ENCODE data around the gene AR. TPM values are rescaled to one million over a fixed set of nuclear protein-coding genes. Genes with fewer than 3 reads are reported as not detected.

The AR gene
- polyA plus RNA-seq, 1 donor from 2014 or later, result 1.1 TPM

- H3K4me3 ChIP-seq (ENCODE audit: low read length), result no peak overlapping the region
- H3K36me3 ChIP-seq (ENCODE audit: insufficient read depth, low read length), result no peaks in the 10 kb centered on the region
- H3K79me2 ChIP-seq (replicated peaks; ENCODE audit: insufficient read depth, low read length), result no peaks in the 10 kb centered on the region
- no peaks in the 10 kb centered on the region for H3K9me2 ChIP-seq (ENCODE audit: insufficient read depth, low read length)
- no peaks in the 10 kb centered on the region for H3K27me3 ChIP-seq (ENCODE audit: insufficient read depth, low read depth, low read length)
- H3F3A ChIP-seq (ENCODE audit: insufficient read depth, low read length, poor library complexity, severe bottlenecking), result no peaks in the 10 kb centered on the region
- no peaks in the 10 kb centered on the region for H4K20me1 ChIP-seq (ENCODE audit: insufficient read depth)
- H2AFZ ChIP-seq (ENCODE audit: low read depth, low read length), result no peak overlapping the region
- H3K9ac ChIP-seq (ENCODE audit: low read length), result no peak overlapping the region
- H3K27ac ChIP-seq (ENCODE audit: low read length), result no peak overlapping the region
- no peak overlapping the region for H3K4me2 ChIP-seq (ENCODE audit: low read length)
- TF ChIP-seq MXI1 (conservative IDR thresholded peaks at IDR 0.05; ENCODE audit: poor library complexity, severe bottlenecking), result no peak
- TF ChIP-seq CTCF (IDR thresholded peaks at IDR 0.05; ENCODE audit: poor library complexity, severe bottlenecking), result no peak
- TF ChIP-seq EZH2 (IDR thresholded peaks at IDR 0.05; ENCODE audit: borderline replicate concordance, insufficient read depth, low read length, poor library complexity, severe bottlenecking), result no peak
- no peak for TF ChIP-seq EP300 (conservative IDR thresholded peaks at IDR 0.05; ENCODE audit: poor library complexity, severe bottlenecking)
- TF ChIP-seq POLR2AphosphoS5 (IDR thresholded peaks at IDR 0.05), result no peak
- TF ChIP-seq TAF1 (IDR thresholded peaks at IDR 0.05; ENCODE audit: low read depth), result no peak
- TF ChIP-seq SMC3 (conservative IDR thresholded peaks at IDR 0.05; ENCODE audit: poor library complexity), result no peak
- no peak for TF ChIP-seq RAD21 (conservative IDR thresholded peaks at IDR 0.05)
- TF ChIP-seq, protein P1, sequence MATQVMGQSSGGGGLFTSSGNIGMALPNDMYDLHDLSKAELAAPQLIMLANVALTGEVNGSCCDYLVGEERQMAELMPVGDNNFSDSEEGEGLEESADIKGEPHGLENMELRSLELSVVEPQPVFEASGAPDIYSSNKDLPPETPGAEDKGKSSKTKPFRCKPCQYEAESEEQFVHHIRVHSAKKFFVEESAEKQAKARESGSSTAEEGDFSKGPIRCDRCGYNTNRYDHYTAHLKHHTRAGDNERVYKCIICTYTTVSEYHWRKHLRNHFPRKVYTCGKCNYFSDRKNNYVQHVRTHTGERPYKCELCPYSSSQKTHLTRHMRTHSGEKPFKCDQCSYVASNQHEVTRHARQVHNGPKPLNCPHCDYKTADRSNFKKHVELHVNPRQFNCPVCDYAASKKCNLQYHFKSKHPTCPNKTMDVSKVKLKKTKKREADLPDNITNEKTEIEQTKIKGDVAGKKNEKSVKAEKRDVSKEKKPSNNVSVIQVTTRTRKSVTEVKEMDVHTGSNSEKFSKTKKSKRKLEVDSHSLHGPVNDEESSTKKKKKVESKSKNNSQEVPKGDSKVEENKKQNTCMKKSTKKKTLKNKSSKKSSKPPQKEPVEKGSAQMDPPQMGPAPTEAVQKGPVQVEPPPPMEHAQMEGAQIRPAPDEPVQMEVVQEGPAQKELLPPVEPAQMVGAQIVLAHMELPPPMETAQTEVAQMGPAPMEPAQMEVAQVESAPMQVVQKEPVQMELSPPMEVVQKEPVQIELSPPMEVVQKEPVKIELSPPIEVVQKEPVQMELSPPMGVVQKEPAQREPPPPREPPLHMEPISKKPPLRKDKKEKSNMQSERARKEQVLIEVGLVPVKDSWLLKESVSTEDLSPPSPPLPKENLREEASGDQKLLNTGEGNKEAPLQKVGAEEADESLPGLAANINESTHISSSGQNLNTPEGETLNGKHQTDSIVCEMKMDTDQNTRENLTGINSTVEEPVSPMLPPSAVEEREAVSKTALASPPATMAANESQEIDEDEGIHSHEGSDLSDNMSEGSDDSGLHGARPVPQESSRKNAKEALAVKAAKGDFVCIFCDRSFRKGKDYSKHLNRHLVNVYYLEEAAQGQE (IDR thresholded peaks at IDR 0.05; ENCODE audit: borderline replicate concordance), result no peak
- no peaks in the 10 kb centered on the region for H3K9me3 ChIP-seq (ENCODE audit: low read length)
Measured at GRCh38 chrX:67583171-67583570, 39.4 kb downstream of the AR start.

GRCh38 chrX:67585401-67585800, 41.6 kb downstream of the AR start:
- TF ChIP-seq SMC3 (conservative IDR thresholded peaks at IDR 0.05; ENCODE audit: poor library complexity), result no peak
- TF ChIP-seq POLR2AphosphoS5 (IDR thresholded peaks at IDR 0.05), result no peak
- TF ChIP-seq MXI1 (conservative IDR thresholded peaks at IDR 0.05; ENCODE audit: poor library complexity, severe bottlenecking), result no peak
- no peak for TF ChIP-seq EZH2 (IDR thresholded peaks at IDR 0.05; ENCODE audit: borderline replicate concordance, insufficient read depth, low read length, poor library complexity, severe bottlenecking)
- TF ChIP-seq TAF1 (IDR thresholded peaks at IDR 0.05; ENCODE audit: low read depth), result no peak
- TF ChIP-seq CTCF (IDR thresholded peaks at IDR 0.05; ENCODE audit: poor library complexity, severe bottlenecking), result no peak
- TF ChIP-seq EP300 (conservative IDR thresholded peaks at IDR 0.05; ENCODE audit: poor library complexity, severe bottlenecking), result no peak
- Histone ChIP-seq H3K9ac (ENCODE audit: low read length) (no peak overlapping the region), H3K4me2 (ENCODE audit: low read length) (no peak overlapping the region), H3K27me3 (ENCODE audit: insufficient read depth, low read depth, low read length) (no peaks in the 10 kb centered on the region), H3K4me3 (ENCODE audit: low read length) (no peak overlapping the region), H3K9me2 (ENCODE audit: insufficient read depth, low read length) (no peaks in the 10 kb centered on the region), H3K36me3 (ENCODE audit: insufficient read depth, low read length) (no peaks in the 10 kb centered on the region), H3K9me3 (ENCODE audit: low read length) (no peaks in the 10 kb centered on the region), H3K79me2 (replicated peaks; ENCODE audit: insufficient read depth, low read length) (no peaks in the 10 kb centered on the region), H3F3A (ENCODE audit: insufficient read depth, low read length, poor library complexity, severe bottlenecking) (no peaks in the 10 kb centered on the region), H4K20me1 (ENCODE audit: insufficient read depth) (no peaks in the 10 kb centered on the region), H2AFZ (ENCODE audit: low read depth, low read length) (no peak overlapping the region), H3K27ac (ENCODE audit: low read length) (no peak overlapping the region)

Measured in neural cell (in vitro differentiated cells).